K562 (cell line): ENCODE results near the gene CDC5L. TPM values are rescaled to one million over a fixed set of nuclear protein-coding genes. Genes with fewer than 3 reads are reported as not detected.

Experiments used
- ATAC-seq: fragments of 200-7000 bp; cut with Tn5 transposase; 3 replicates; pipeline ENCODE4 v1.9.1; 2020; ENCODE audit warnings: moderate library complexity
- BruUV-seq: library from RNA; stranded (reverse); fragments of 400-500 nt; replicated peaks from 2 replicates; lab custom pipeline; 2021; lab: Mats Ljungman, UMichigan
- CTCF ChIA-PET: fragments of 300-600 bp; formaldehyde crosslinking; extraction: SDS; loops from one replicate; lab custom pipeline; 2021; ENCODE audit warnings: low intra/inter-chr PET ratio; lab: Yijun Ruan, JAX
- POLR2A ChIA-PET: fragments of 300-600, 350-650 bp; sonication (Branson Sonifier 250); formaldehyde crosslinking; extraction: SDS; loops from one replicate; lab custom pipeline; 2021; ENCODE audit warnings: antibody characterized with exemption, inconsistent platforms; lab: Yijun Ruan, JAX
- DNase-seq, 4 experiments: peaks; one replicate each; pipeline versions ENCODE4 v3.0.0 to v3.0.0-alpha.2; 2011 to 2018; ENCODE audit warnings: low spot score in 3 of 4, mixed read lengths in 3 of 4; ENCODE audit errors: extremely low read depth in 1 of 4
- FAIRE-seq: peaks from 2 replicates; lab custom pipeline; 2011; peaks lifted over from hg19 to GRCh38; lab: Jason Lieb, UNC
- H2AFZ ChIP-seq: 2 replicates; pipeline ENCODE4 v1.6.0; 2011; ENCODE audit warnings: low read depth, low read length, control low read depth, inconsistent platforms
- H3K27ac ChIP-seq: fragments of 200-600 bp; 3 replicates; pipeline ENCODE4 v1.8.0; 2011; ENCODE audit warnings: low read depth, mild to moderate bottlenecking, control low read depth, inconsistent platforms, low read length, moderate library complexity, mixed read lengths; ENCODE audit errors: extremely low read depth
- H3K27me3 ChIP-seq, 2 experiments: fragments of 300-600 bp in 1 of 2; 2 replicates in 1 of 2; 3 replicates in 1 of 2; pipeline versions ENCODE4 v1.6.0 to v1.8.0; 2011; ENCODE audit warnings: inconsistent platforms in 2 of 2, low read length in 2 of 2, mild to moderate bottlenecking in 1 of 2, mixed read lengths in 1 of 2, moderate library complexity in 1 of 2; ENCODE audit not compliant: control insufficient read depth in 2 of 2, insufficient read depth in 2 of 2
- H3K36me3 ChIP-seq: fragments of 300-600 bp; 3 replicates; pipeline ENCODE4 v1.8.0; 2011; ENCODE audit warnings: mild to moderate bottlenecking, low read length, inconsistent platforms; ENCODE audit not compliant: control insufficient read depth, insufficient read depth
- H3K4me1 ChIP-seq, 2 experiments: fragments of 200-600 bp in 1 of 2; replicated peaks in 1 of 2; 2 replicates in 1 of 2; 3 replicates in 1 of 2; pipeline versions ENCODE4 v1.5.1 to v1.8.0; 2011; ENCODE audit warnings: inconsistent platforms in 2 of 2, low read length in 2 of 2, mild to moderate bottlenecking in 1 of 2, mixed read lengths in 1 of 2, moderate library complexity in 1 of 2; ENCODE audit not compliant: control insufficient read depth in 2 of 2, insufficient read depth in 2 of 2
- H3K4me2 ChIP-seq: 2 replicates; pipeline ENCODE4 v1.6.1; 2011; ENCODE audit warnings: low read length, control low read depth, inconsistent platforms, mixed read lengths; ENCODE audit not compliant: insufficient read depth
- H3K4me3 ChIP-seq: fragments of 200-600 bp; sonication (generic), shearing (Covaris generic); 2 replicates; pipeline ENCODE4 v1.5.1; 2016; ENCODE audit warnings: control low read depth, inconsistent platforms
- H3K79me2 ChIP-seq: fragments of 200-600 bp; 3 replicates; pipeline ENCODE4 v1.8.0; 2011; ENCODE audit warnings: low read length, inconsistent platforms; ENCODE audit not compliant: control insufficient read depth, insufficient read depth
- H3K9ac ChIP-seq, 2 experiments: 2 replicates each; pipeline versions ENCODE4 v1.6.0 to v1.6.1; 2011; ENCODE audit warnings: low read depth in 2 of 2, low read length in 2 of 2, control low read depth in 1 of 2, inconsistent platforms in 1 of 2, mild to moderate bottlenecking in 1 of 2, mixed read lengths in 1 of 2; ENCODE audit not compliant: insufficient read depth in 1 of 2
- H3K9me1 ChIP-seq: one replicate; pipeline ENCODE4 v1.6.0; 2011; ENCODE audit warnings: inconsistent platforms, mild to moderate bottlenecking, low read length, moderate library complexity; ENCODE audit not compliant: control insufficient read depth, insufficient read depth
- H3K9me3 ChIP-seq: replicated peaks from 2 replicates; pipeline ENCODE4 v1.5.1; 2011; ENCODE audit warnings: low read depth, low read length, inconsistent platforms; ENCODE audit not compliant: control insufficient read depth, insufficient read depth
- H4K20me1 ChIP-seq: replicated peaks from 2 replicates; pipeline ENCODE4 v1.6.1; 2011; ENCODE audit warnings: low read length, inconsistent platforms, mixed read lengths; ENCODE audit not compliant: control insufficient read depth, insufficient read depth
- ATF2 ChIP-seq: sonication (generic); formaldehyde crosslinking; IDR thresholded peaks from 2 replicates; pipeline ENCODE4 v1.8.1; 2022; ENCODE audit warnings: missing genetic modification reagents
- CHD4 ChIP-seq: fragments of 200-600 bp; sonication (generic); IDR thresholded peaks from 3 replicates; pipeline ENCODE4 v1.6.1; 2012; ENCODE audit warnings: low read depth, mild to moderate bottlenecking, mixed read lengths, low read length, inconsistent platforms; ENCODE audit not compliant: insufficient read depth, insufficient replicate concordance, poor library complexity, severe bottlenecking
- L3MBTL2 ChIP-seq: fragments of 450-650 bp; IDR thresholded peaks from 2 replicates; pipeline ENCODE4 v1.6.1; 2016; ENCODE audit warnings: mild to moderate bottlenecking, moderate library complexity
- RCOR1 ChIP-seq, 2 experiments: IDR thresholded peaks; 2 replicates each; pipeline ENCODE4 v1.6.1; 2012; ENCODE audit warnings: low read depth in 2 of 2, low read length in 2 of 2, borderline replicate concordance in 1 of 2, improper control_type of control experiment in 1 of 2
- STAT5B ChIP-seq: fragments of 250-450 bp; sonication (Bioruptor Pico); IDR thresholded peaks from 2 replicates; pipeline ENCODE4 v1.8.0; 2021; ENCODE audit warnings: mild to moderate bottlenecking, inconsistent platforms
- TAF7 ChIP-seq: fragments of 450-650 bp; IDR thresholded peaks from 2 replicates; pipeline ENCODE4 v1.6.1; 2016; ENCODE audit warnings: missing genetic modification characterization, missing compliant biosample characterization
- ZBTB33 ChIP-seq: sonication (generic); formaldehyde crosslinking; IDR thresholded peaks from 2 replicates; pipeline ENCODE4 v1.8.1; 2023; ENCODE audit warnings: mild to moderate bottlenecking, missing genetic modification reagents
- ZBTB8A ChIP-seq: fragments of 450-650 bp; IDR thresholded peaks from 2 replicates; pipeline ENCODE4 v1.6.1; 2018; ENCODE audit warnings: mild to moderate bottlenecking, moderate library complexity; ENCODE audit not compliant: partially characterized antibody
- ZNF12 ChIP-seq: sonication (generic); formaldehyde crosslinking; IDR thresholded peaks from 2 replicates; pipeline ENCODE4 v1.4.0; 2020; ENCODE audit warnings: mild to moderate bottlenecking, missing genetic modification reagents
- ZNF512 ChIP-seq: IDR thresholded peaks from 2 replicates; pipeline ENCODE4 v1.6.1; 2016; ENCODE audit warnings: missing genetic modification characterization, missing compliant biosample characterization
- ZNF592 ChIP-seq: fragments of 450-650 bp; IDR thresholded peaks from 2 replicates; pipeline ENCODE4 v1.6.1; 2017; ENCODE audit warnings: antibody characterized with exemption, mild to moderate bottlenecking
- WGBS: fragments of 100-300 bp; shearing (Covaris generic); methylation state at CpG from one replicate; pipeline ENCODE4 v1.1.6; 2016; ENCODE audit warnings: low coverage, mixed read lengths; ENCODE audit not compliant: insufficient coverage; ENCODE audit errors: missing lambda C conversion rate; 5-methylcytosine and 5-hydroxymethylcytosine counted together
- in situ Hi-C: fragments of 300-500 bp; cut with MboI; formaldehyde crosslinking; loops from 4 replicates; pipeline ENCODE4 v1.15.0; 2018; ENCODE audit warnings: inconsistent platforms, mixed read lengths
- intact Hi-C: fragments of 100-400 bp; cut with micrococcal nuclease; formaldehyde crosslinking; loops from 2 replicates; pipeline ENCODE4 v1.14.2; 2022
- polyA plus RNA-seq, 8 experiments: library from polyadenylated mRNA; depleted of rRNA in 4 of 8; stranded (reverse) in 5 of 8; unstranded in 3 of 8; fragments of >200 nt; fragmentation: Nextera tagmentation in 2 of 8; fragmentation: Illumina TruSeq in 1 of 8; extraction: Ambion mirVana in 2 of 8; extraction: Trizol in 1 of 8; gene quantifications; 2 replicates each; pipeline versions ENCODE4 v1.2.1 to v1.2.3, GENCODE V29; 2011 to 2014; ENCODE audit warnings: inconsistent platforms in 1 of 8, missing spikeins in 1 of 8
- total RNA-seq, 7 experiments: library from RNA; depleted of rRNA in 6 of 7; stranded (reverse); fragments of >200 nt in 6 of 7; fragmentation: Illumina TruSeq in 2 of 7; extraction: Trizol in 2 of 7; gene quantifications; 2 replicates each; pipeline versions ENCODE4 v1.2.1 to v1.2.3, GENCODE V29; 2011 to 2021; ENCODE audit warnings: low replicate concordance in 1 of 7

The CDC5L gene
- total and polyA plus RNA-seq, 9 of the 15 experiments (the other 6 are each of a cell fraction or from before 2014, with no cell fraction given), result 22.3 to 44.2 (median 30.8) TPM

- Histone ChIP-seq H3K27ac (no peak overlapping the region), H3K9me1 (no peaks in the 10 kb centered on the region), H3K27me3 (peaks cover 26% of the 10 kb centered on the region in 2 experiments), H3K9me3 (no peaks in the 10 kb centered on the region), H3K4me3 (no peak overlapping the region), H3K4me1 (no peaks in the 10 kb centered on the region), H3K9ac (no peak overlapping the region), H3K4me2 (no peak overlapping the region), H3K36me3 (no peaks in the 10 kb centered on the region), H2AFZ (no peak overlapping the region), H4K20me1 (no peaks in the 10 kb centered on the region), H3K79me2 (no peaks in the 10 kb centered on the region)
- FAIRE-seq (no peak), ATAC-seq (no peak), DNase-seq (no peak)
- in situ Hi-C loops, result no loop called here
- POLR2A ChIA-PET, result interaction anchor here (0.7 kb wide), 1 partner anchor 1308 kb away, joined by 3 read pairs; no protein-coding TSS in a partner anchor
- CTCF ChIA-PET, result no interaction called here
- WGBS, result 22% methylated on average over 3 of the region's 3 CpGs
- intact Hi-C loops, result no loop called here
- BruUV-seq, result no TSS peak
- TF ChIP-seq ZBTB33 (CRISPR knock-in tag), result no peak
- no peak for TF ChIP-seq ZNF592
- no peak for TF ChIP-seq CHD4
- TF ChIP-seq ZBTB8A, result no peak
- TF ChIP-seq ZNF12, result no peak
- TF ChIP-seq ZNF512, result peak; percentile 87
- TF ChIP-seq ATF2 (CRISPR knock-in tag), result no peak
- TF ChIP-seq TAF7 (tag), result no peak
- no peak for TF ChIP-seq L3MBTL2
- TF ChIP-seq STAT5B (CRISPR knock-in tag), result no peak
- TF ChIP-seq RCOR1 (IDR thresholded peaks at IDR 0.05; ENCODE audit: borderline replicate concordance in 1 of 2, low read depth in 2 of 2, low read length in 2 of 2), result no peak
Measured at GRCh38 chr6:44363377-44363926, 24.1 kb upstream of the CDC5L start.
